ENCODE measurements around the gene SHQ1.

DNA sequence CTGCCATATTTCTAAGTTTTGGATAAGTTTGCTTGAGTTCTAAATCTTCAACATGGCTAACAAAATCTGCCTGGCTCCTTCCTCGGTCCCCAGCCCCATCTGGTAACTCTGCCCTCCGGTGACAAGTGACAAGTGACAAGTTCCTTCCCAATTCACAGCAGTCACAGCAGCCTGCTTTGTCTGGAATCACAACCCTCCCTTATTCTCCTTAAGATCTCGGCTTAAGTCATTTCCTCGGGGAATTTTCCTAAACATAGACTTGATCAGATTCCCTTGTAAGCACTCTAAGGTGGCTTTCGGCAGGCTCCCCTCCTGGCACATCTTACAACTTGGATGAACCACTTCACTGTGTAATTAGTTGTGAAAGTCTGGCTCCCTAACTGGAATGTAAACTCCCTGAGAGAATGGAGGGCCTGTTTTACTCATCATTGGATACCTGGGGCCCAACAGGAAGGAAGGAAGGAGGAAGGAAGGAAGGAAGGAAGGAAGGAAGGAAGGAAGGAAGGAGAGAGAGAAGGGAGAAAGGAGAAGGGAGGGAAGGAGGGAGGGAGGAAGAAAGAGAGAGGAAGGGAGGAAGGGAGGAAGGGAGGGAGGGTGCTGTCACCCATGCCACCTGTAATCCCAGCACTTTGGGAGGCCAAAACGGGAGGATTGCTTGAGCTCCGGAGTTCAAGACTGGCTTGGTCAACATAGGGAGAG, 126.4 kb downstream of the SHQ1 start:
- TF ChIP-seq POLR2AphosphoS5 (IDR thresholded peaks at IDR 0.05; ENCODE audit: control insufficient read depth, insufficient read depth, low read depth, low read length): no peak
- no peak for TF ChIP-seq GABPA (tag; conservative IDR thresholded peaks at IDR 0.05; ENCODE audit: low read depth)
- TF ChIP-seq, protein P1, sequence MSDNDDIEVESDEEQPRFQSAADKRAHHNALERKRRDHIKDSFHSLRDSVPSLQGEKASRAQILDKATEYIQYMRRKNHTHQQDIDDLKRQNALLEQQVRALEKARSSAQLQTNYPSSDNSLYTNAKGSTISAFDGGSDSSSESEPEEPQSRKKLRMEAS (CRISPR knock-in tag; IDR thresholded peaks at IDR 0.05): no peak
- no peak for TF ChIP-seq EZH2 (IDR thresholded peaks at IDR 0.05; ENCODE audit: borderline replicate concordance, low read depth, low read length)
- no peak for TF ChIP-seq RBM39 (optimal IDR thresholded peaks at IDR 0.05; ENCODE audit: low read depth, low read length)
- TF ChIP-seq NCOR1 (IDR thresholded peaks at IDR 0.05): no peak
- no peak for TF ChIP-seq YY1 (IDR thresholded peaks at IDR 0.05; ENCODE audit: borderline replicate concordance in 1 of 3, control insufficient read depth in 1 of 3, extremely low read depth in 1 of 3, insufficient read depth in 3 of 3, insufficient read length in 1 of 3, insufficient replicate concordance in 2 of 3, low read depth in 1 of 3, low read length in 2 of 3)
- TF ChIP-seq RBM22 (IDR thresholded peaks at IDR 0.05; ENCODE audit: low read depth, low read length, poor library complexity, severe bottlenecking): no peak
- TF ChIP-seq, protein P2, sequence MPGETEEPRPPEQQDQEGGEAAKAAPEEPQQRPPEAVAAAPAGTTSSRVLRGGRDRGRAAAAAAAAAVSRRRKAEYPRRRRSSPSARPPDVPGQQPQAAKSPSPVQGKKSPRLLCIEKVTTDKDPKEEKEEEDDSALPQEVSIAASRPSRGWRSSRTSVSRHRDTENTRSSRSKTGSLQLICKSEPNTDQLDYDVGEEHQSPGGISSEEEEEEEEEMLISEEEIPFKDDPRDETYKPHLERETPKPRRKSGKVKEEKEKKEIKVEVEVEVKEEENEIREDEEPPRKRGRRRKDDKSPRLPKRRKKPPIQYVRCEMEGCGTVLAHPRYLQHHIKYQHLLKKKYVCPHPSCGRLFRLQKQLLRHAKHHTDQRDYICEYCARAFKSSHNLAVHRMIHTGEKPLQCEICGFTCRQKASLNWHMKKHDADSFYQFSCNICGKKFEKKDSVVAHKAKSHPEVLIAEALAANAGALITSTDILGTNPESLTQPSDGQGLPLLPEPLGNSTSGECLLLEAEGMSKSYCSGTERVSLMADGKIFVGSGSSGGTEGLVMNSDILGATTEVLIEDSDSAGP (CRISPR knock-in tag; IDR thresholded peaks at IDR 0.05): no peak
- TF ChIP-seq, protein P3, sequence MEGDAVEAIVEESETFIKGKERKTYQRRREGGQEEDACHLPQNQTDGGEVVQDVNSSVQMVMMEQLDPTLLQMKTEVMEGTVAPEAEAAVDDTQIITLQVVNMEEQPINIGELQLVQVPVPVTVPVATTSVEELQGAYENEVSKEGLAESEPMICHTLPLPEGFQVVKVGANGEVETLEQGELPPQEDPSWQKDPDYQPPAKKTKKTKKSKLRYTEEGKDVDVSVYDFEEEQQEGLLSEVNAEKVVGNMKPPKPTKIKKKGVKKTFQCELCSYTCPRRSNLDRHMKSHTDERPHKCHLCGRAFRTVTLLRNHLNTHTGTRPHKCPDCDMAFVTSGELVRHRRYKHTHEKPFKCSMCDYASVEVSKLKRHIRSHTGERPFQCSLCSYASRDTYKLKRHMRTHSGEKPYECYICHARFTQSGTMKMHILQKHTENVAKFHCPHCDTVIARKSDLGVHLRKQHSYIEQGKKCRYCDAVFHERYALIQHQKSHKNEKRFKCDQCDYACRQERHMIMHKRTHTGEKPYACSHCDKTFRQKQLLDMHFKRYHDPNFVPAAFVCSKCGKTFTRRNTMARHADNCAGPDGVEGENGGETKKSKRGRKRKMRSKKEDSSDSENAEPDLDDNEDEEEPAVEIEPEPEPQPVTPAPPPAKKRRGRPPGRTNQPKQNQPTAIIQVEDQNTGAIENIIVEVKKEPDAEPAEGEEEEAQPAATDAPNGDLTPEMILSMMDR (IDR thresholded peaks at IDR 0.05 in 2 of 3, conservative IDR thresholded peaks at IDR 0.05 in 1 of 3; ENCODE audit: insufficient read depth in 2 of 3, low read depth in 1 of 3, low read length in 3 of 3): no peak
- TF ChIP-seq ERF (CRISPR knock-in tag; IDR thresholded peaks at IDR 0.05): no peak
- no peak for TF ChIP-seq PTTG1 (tag; IDR thresholded peaks at IDR 0.05; ENCODE audit: low read depth)
- no peak for TF ChIP-seq JUN (IDR thresholded peaks at IDR 0.05; ENCODE audit: borderline replicate concordance, low read depth, low read length)
- no peak for TF ChIP-seq JUN (CRISPR knock-in tag; IDR thresholded peaks at IDR 0.05; ENCODE audit: borderline replicate concordance)
- no peak for TF ChIP-seq ZNF274 (IDR thresholded peaks at IDR 0.05; ENCODE audit: borderline replicate concordance, low read depth, low read length)
